ENCODE data around the gene KATNB1.

DNA sequence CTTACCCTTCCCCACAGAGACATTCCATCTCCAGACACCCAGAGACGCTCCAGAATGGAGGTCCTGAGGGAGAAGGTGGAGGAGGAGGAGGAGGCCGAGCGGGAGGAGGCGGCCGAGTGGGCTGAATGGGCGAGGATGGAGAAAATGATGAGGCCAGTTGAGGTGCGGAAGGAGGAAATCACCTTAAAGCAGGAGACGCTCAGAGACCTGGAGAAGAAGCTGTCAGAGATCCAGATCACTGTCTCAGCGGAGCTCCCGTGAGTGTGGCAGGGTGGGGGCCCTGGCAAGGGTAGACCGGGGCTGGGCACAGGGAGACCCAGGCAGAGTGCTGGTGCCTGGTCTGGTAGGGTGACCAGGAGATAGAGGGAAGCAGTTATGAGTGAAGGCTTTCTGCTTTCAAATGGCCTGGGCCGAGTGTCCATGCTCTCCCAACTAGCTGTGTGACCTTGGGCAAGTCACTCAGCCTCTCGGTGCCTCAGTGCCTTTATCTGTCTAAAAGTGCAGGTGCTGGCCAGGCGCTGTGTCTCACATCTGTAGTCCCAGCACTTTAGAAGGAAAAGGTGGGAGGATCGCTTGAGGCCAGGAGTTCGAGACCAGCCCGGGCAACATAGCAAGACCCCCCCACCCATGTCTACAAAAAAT, 37.6 kb upstream of the KATNB1 start:
- TF ChIP-seq, protein P1, sequence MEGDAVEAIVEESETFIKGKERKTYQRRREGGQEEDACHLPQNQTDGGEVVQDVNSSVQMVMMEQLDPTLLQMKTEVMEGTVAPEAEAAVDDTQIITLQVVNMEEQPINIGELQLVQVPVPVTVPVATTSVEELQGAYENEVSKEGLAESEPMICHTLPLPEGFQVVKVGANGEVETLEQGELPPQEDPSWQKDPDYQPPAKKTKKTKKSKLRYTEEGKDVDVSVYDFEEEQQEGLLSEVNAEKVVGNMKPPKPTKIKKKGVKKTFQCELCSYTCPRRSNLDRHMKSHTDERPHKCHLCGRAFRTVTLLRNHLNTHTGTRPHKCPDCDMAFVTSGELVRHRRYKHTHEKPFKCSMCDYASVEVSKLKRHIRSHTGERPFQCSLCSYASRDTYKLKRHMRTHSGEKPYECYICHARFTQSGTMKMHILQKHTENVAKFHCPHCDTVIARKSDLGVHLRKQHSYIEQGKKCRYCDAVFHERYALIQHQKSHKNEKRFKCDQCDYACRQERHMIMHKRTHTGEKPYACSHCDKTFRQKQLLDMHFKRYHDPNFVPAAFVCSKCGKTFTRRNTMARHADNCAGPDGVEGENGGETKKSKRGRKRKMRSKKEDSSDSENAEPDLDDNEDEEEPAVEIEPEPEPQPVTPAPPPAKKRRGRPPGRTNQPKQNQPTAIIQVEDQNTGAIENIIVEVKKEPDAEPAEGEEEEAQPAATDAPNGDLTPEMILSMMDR (IDR thresholded peaks at IDR 0.05), result no peak
- no peak for TF ChIP-seq POLR2A (IDR thresholded peaks at IDR 0.05)

All from uterus (tissue), 2 donors.